Astrocyte (in vitro differentiated cells and primary cell): ENCODE results near the gene RDH16.

ENCODE experiments used
- CTCF ChIP-seq: IDR thresholded peaks from 2 replicates; pipeline ENCODE4 v1.5.1; 2011; ENCODE audit warnings: low read depth, mild to moderate bottlenecking, inconsistent platforms, low read length, moderate library complexity; ENCODE audit not compliant: insufficient read depth
- EZH2 ChIP-seq: IDR thresholded peaks from 2 replicates; pipeline ENCODE4 v1.6.1; 2012; ENCODE audit warnings: mild to moderate bottlenecking, low read length, inconsistent platforms; ENCODE audit not compliant: insufficient read depth

GRCh38 chr12:56991319-56992246 lies 34.2 kb upstream of the RDH16 start:
- TF ChIP-seq CTCF (no peak), EZH2 (no peak)
